ENCODE results near the gene ST6GAL2. TPM values are rescaled to one million over a fixed set of nuclear protein-coding genes. Genes with fewer than 3 reads are reported as not detected.

Gene ST6GAL2
- total and polyA plus RNA-seq, 4 experiments from 2014 or later = not detected

GRCh38 chr2:106825161-106825560 is 60.8 kb downstream of the ST6GAL2 start:
- Histone ChIP-seq H3K36me3 (ENCODE audit: insufficient read depth, low read length) (no peaks in the 10 kb centered on the region), H3K4me1 (ENCODE audit: insufficient read depth, low read length) (no peaks in the 10 kb centered on the region), H3K4me3 (ENCODE audit: low read length in 2 of 2) (no peak overlapping the region), H3K27ac (ENCODE audit: low read depth, low read length) (no peak overlapping the region), H3K9me3 (ENCODE audit: control insufficient read depth in 1 of 2, low read length in 2 of 2) (no peaks in the 10 kb centered on the region), H3K27me3 (ENCODE audit: insufficient read depth, low read length) (no peaks in the 10 kb centered on the region)
- intact Hi-C loops (cut with micrococcal nuclease) = no loop called here
- Mint-ChIP-seq H3K4me3 (no peak overlapping the region), H3K4me1 (no peaks in the 10 kb centered on the region), H3K36me3 (no peaks in the 10 kb centered on the region), H3K27ac (no peak overlapping the region), H3K9me3 (peaks cover 0 to 6% (median 2%) of the 10 kb centered on the region in 8 donors), H3K27me3 (peaks cover 0 to 2% of the 10 kb centered on the region in 2 donors)
- ChIA-PET POLR2A (ENCODE audit: partially characterized antibody) (no interaction called here), CTCF (ENCODE audit: partially characterized antibody) (no interaction called here)
- no peak for DNase-seq

- no peak for DNase-seq
- no peaks in the 10 kb centered on the region for H3K4me1 Mint-ChIP-seq
- intact Hi-C loops (cut with micrococcal nuclease) = no loop called here
- ChIA-PET POLR2A (ENCODE audit: partially characterized antibody) (no interaction called here), CTCF (ENCODE audit: partially characterized antibody) (no interaction called here)
- Histone ChIP-seq H3K27ac (ENCODE audit: low read depth, low read length) (no peak overlapping the region), H3K36me3 (ENCODE audit: insufficient read depth, low read length) (no peaks in the 10 kb centered on the region), H3K27me3 (ENCODE audit: insufficient read depth, low read length) (no peaks in the 10 kb centered on the region), H3K9me3 (ENCODE audit: control insufficient read depth in 1 of 2, low read length in 2 of 2) (no peaks in the 10 kb centered on the region), H3K4me1 (ENCODE audit: insufficient read depth, low read length) (no peaks in the 10 kb centered on the region), H3K4me3 (ENCODE audit: low read length in 2 of 2) (no peak overlapping the region)
- peaks cover 0 to 5% (median 0%) of the 10 kb centered on the region in 8 donors for H3K9me3 Mint-ChIP-seq
- H3K27ac Mint-ChIP-seq = no peak overlapping the region
- H3K27me3 Mint-ChIP-seq = peaks cover 0 to 4% of the 10 kb centered on the region in 2 donors
- H3K36me3 Mint-ChIP-seq = no peaks in the 10 kb centered on the region
- H3K4me3 Mint-ChIP-seq = no peak overlapping the region
Observed at GRCh38 chr2:106816974-106817373, 69.0 kb downstream of the ST6GAL2 start.

- CTCF ChIA-PET (ENCODE audit: partially characterized antibody) = no interaction called here
Observed at GRCh38 chr2:106812841-106813240, 73.1 kb downstream of the ST6GAL2 start.

GRCh38 chr2:106812383-106812782 is 73.6 kb downstream of the ST6GAL2 start:
- Histone ChIP-seq H3K36me3 (ENCODE audit: insufficient read depth, low read length) (no peaks in the 10 kb centered on the region), H3K27me3 (ENCODE audit: insufficient read depth, low read length) (no peaks in the 10 kb centered on the region), H3K27ac (ENCODE audit: low read depth, low read length) (no peak overlapping the region), H3K4me3 (ENCODE audit: low read length in 2 of 2) (no peak overlapping the region), H3K4me1 (ENCODE audit: insufficient read depth, low read length) (no peaks in the 10 kb centered on the region), H3K9me3 (ENCODE audit: control insufficient read depth in 1 of 2, low read length in 2 of 2) (no peaks in the 10 kb centered on the region)
- no peak for DNase-seq
- ChIA-PET POLR2A (ENCODE audit: partially characterized antibody) (no interaction called here), CTCF (ENCODE audit: partially characterized antibody) (no interaction called here)
- Mint-ChIP-seq H3K27me3 (peaks cover 0 to 1% of the 10 kb centered on the region in 2 donors), H3K9me3 (no peaks in the 10 kb centered on the region), H3K27ac (no peak overlapping the region), H3K4me3 (no peak overlapping the region), H3K4me1 (no peaks in the 10 kb centered on the region), H3K36me3 (no peaks in the 10 kb centered on the region)
- intact Hi-C loops (cut with micrococcal nuclease) = no loop called here

More at GRCh38 chr2:106812841-106813240, 73.1 kb downstream of the ST6GAL2 start:
- Histone ChIP-seq H3K27ac (ENCODE audit: low read depth, low read length) (no peak overlapping the region), H3K36me3 (ENCODE audit: insufficient read depth, low read length) (no peaks in the 10 kb centered on the region), H3K27me3 (ENCODE audit: insufficient read depth, low read length) (no peaks in the 10 kb centered on the region), H3K4me3 (ENCODE audit: low read length in 2 of 2) (no peak overlapping the region), H3K9me3 (ENCODE audit: control insufficient read depth in 1 of 2, low read length in 2 of 2) (no peaks in the 10 kb centered on the region), H3K4me1 (ENCODE audit: insufficient read depth, low read length) (no peaks in the 10 kb centered on the region)
- H3K4me1 Mint-ChIP-seq = no peaks in the 10 kb centered on the region
- no peak for DNase-seq
- H3K36me3 Mint-ChIP-seq = no peaks in the 10 kb centered on the region
- no peak overlapping the region for H3K27ac Mint-ChIP-seq
- intact Hi-C loops (cut with micrococcal nuclease) = no loop called here
- POLR2A ChIA-PET (ENCODE audit: partially characterized antibody) = no interaction called here
- H3K9me3 Mint-ChIP-seq = no peaks in the 10 kb centered on the region
- no peak overlapping the region for H3K4me3 Mint-ChIP-seq
- peaks cover 0 to 1% of the 10 kb centered on the region in 2 donors for H3K27me3 Mint-ChIP-seq

- no peaks in the 10 kb centered on the region for H3K27me3 Mint-ChIP-seq
- H3K36me3 Mint-ChIP-seq = no peaks in the 10 kb centered on the region
Observed at GRCh38 chr2:106805716-106806115, 80.3 kb downstream of the ST6GAL2 start.

GRCh38 chr2:106804161-106804560 is 81.8 kb downstream of the ST6GAL2 start:
- Histone ChIP-seq H3K4me3 (ENCODE audit: low read length in 2 of 2) (no peak overlapping the region), H3K27ac (ENCODE audit: low read depth, low read length) (no peak overlapping the region), H3K27me3 (ENCODE audit: insufficient read depth, low read length) (no peaks in the 10 kb centered on the region), H3K4me1 (ENCODE audit: insufficient read depth, low read length) (no peaks in the 10 kb centered on the region), H3K9me3 (ENCODE audit: control insufficient read depth in 1 of 2, low read length in 2 of 2) (no peaks in the 10 kb centered on the region), H3K36me3 (ENCODE audit: insufficient read depth, low read length) (no peaks in the 10 kb centered on the region)
- Mint-ChIP-seq H3K27ac (no peak overlapping the region), H3K4me3 (no peak overlapping the region), H3K9me3 (no peaks in the 10 kb centered on the region), H3K36me3 (no peaks in the 10 kb centered on the region), H3K4me1 (no peaks in the 10 kb centered on the region), H3K27me3 (peaks cover 0 to 2% of the 10 kb centered on the region in 2 donors)
- no peak for DNase-seq
- POLR2A ChIA-PET (ENCODE audit: partially characterized antibody) = no interaction called here
- intact Hi-C loops (cut with micrococcal nuclease) = no loop called here
- CTCF ChIA-PET (ENCODE audit: partially characterized antibody) = no interaction called here

More at GRCh38 chr2:106805716-106806115, 80.3 kb downstream of the ST6GAL2 start:
- Histone ChIP-seq H3K27me3 (ENCODE audit: insufficient read depth, low read length) (no peaks in the 10 kb centered on the region), H3K4me3 (ENCODE audit: low read length in 2 of 2) (no peak overlapping the region), H3K9me3 (ENCODE audit: control insufficient read depth in 1 of 2, low read length in 2 of 2) (no peaks in the 10 kb centered on the region), H3K27ac (ENCODE audit: low read depth, low read length) (no peak overlapping the region), H3K36me3 (ENCODE audit: insufficient read depth, low read length) (no peaks in the 10 kb centered on the region), H3K4me1 (ENCODE audit: insufficient read depth, low read length) (no peaks in the 10 kb centered on the region)
- H3K4me1 Mint-ChIP-seq = no peaks in the 10 kb centered on the region
- ChIA-PET CTCF (ENCODE audit: partially characterized antibody) (no interaction called here), POLR2A (ENCODE audit: partially characterized antibody) (no interaction called here)
- H3K27ac Mint-ChIP-seq = no peak overlapping the region
- no peak for DNase-seq
- no peaks in the 10 kb centered on the region for H3K9me3 Mint-ChIP-seq
- intact Hi-C loops (cut with micrococcal nuclease) = no loop called here
- no peak overlapping the region for H3K4me3 Mint-ChIP-seq

- H3K36me3 Mint-ChIP-seq = no peaks in the 10 kb centered on the region
- H3K4me3 ChIP-seq (ENCODE audit: low read length in 2 of 2) = no peak overlapping the region
- no peaks in the 10 kb centered on the region for H3K36me3 ChIP-seq (ENCODE audit: insufficient read depth, low read length)
- no peak overlapping the region for H3K27ac ChIP-seq (ENCODE audit: low read depth, low read length)
- no peaks in the 10 kb centered on the region for H3K9me3 Mint-ChIP-seq
- ChIA-PET CTCF (ENCODE audit: partially characterized antibody) (no interaction called here), POLR2A (ENCODE audit: partially characterized antibody) (no interaction called here)
- no peaks in the 10 kb centered on the region for H3K4me1 Mint-ChIP-seq
- H3K9me3 ChIP-seq (ENCODE audit: control insufficient read depth in 1 of 2, low read length in 2 of 2) = no peaks in the 10 kb centered on the region
- no peaks in the 10 kb centered on the region for H3K4me1 ChIP-seq (ENCODE audit: insufficient read depth, low read length)
- H3K27ac Mint-ChIP-seq = no peak overlapping the region
- H3K4me3 Mint-ChIP-seq = no peak overlapping the region
- intact Hi-C loops (cut with micrococcal nuclease) = no loop called here
- H3K27me3 ChIP-seq (ENCODE audit: insufficient read depth, low read length) = no peaks in the 10 kb centered on the region
- no peak for DNase-seq
- peaks cover 2 to 3% of the 10 kb centered on the region in 2 donors for H3K27me3 Mint-ChIP-seq
Observed at GRCh38 chr2:106800976-106801655, 84.9 kb downstream of the ST6GAL2 start.

- intact Hi-C loops (cut with micrococcal nuclease) = no loop called here
- no peak overlapping the region for H3K27ac ChIP-seq (ENCODE audit: low read depth, low read length)
- Mint-ChIP-seq H3K4me3 (no peak overlapping the region), H3K27me3 (peaks cover 2 to 3% of the 10 kb centered on the region in 2 donors), H3K4me1 (no peaks in the 10 kb centered on the region), H3K9me3 (no peaks in the 10 kb centered on the region), H3K36me3 (no peaks in the 10 kb centered on the region), H3K27ac (no peak overlapping the region)
- ChIA-PET POLR2A (ENCODE audit: partially characterized antibody) (no interaction called here), CTCF (ENCODE audit: partially characterized antibody) (no interaction called here)
- DNase-seq = no peak
- H3K4me3 ChIP-seq (ENCODE audit: low read length in 2 of 2) = no peak overlapping the region
- no peaks in the 10 kb centered on the region for H3K36me3 ChIP-seq (ENCODE audit: insufficient read depth, low read length)
- H3K4me1 ChIP-seq (ENCODE audit: insufficient read depth, low read length) = no peaks in the 10 kb centered on the region
- H3K27me3 ChIP-seq (ENCODE audit: insufficient read depth, low read length) = no peaks in the 10 kb centered on the region
- H3K9me3 ChIP-seq (ENCODE audit: control insufficient read depth in 1 of 2, low read length in 2 of 2) = no peaks in the 10 kb centered on the region
Observed at GRCh38 chr2:106800180-106800579, 85.8 kb downstream of the ST6GAL2 start.

Measured in CD4-positive, alpha-beta memory T cell (primary cell).